ENCODE measurements around the gene MOCS3. TPM values are rescaled to one million over a fixed set of nuclear protein-coding genes. Genes with fewer than 3 reads are reported as not detected.

Gene MOCS3
- total RNA-seq, 1 donor from 2014 or later: 5.6 TPM

GRCh38 chr20:50968289-50968688, 9.7 kb downstream of the MOCS3 start:
- H3K27me3 ChIP-seq: peaks cover 3% of the 10 kb centered on the region
- Mint-ChIP-seq H3K27me3 (ENCODE audit: insufficient read depth, low read depth) (peaks cover 15% of the 10 kb centered on the region), H3K27ac (peak overlapping the region; percentile 40), H3K4me1 (peaks cover 28% of the 10 kb centered on the region), H3K4me3 (peak overlapping the region; percentile 33), H3K9me3 (no peaks in the 10 kb centered on the region), H3K36me3 (no peaks in the 10 kb centered on the region)
- no peaks in the 10 kb centered on the region for H3K9me3 ChIP-seq (ENCODE audit: low read depth)
- peak overlapping the region; percentile 39 for H3K27ac ChIP-seq
- peaks cover 25% of the 10 kb centered on the region for H3F3A ChIP-seq (ENCODE audit: low read depth)
- H4K20me1 ChIP-seq (ENCODE audit: low read depth): no peaks in the 10 kb centered on the region
- no peak overlapping the region for H2AFZ ChIP-seq (replicated peaks)
- H3K79me2 ChIP-seq (ENCODE audit: low read depth): no peaks in the 10 kb centered on the region
- no peaks in the 10 kb centered on the region for H3K36me3 ChIP-seq
- TF ChIP-seq EZH2 (IDR thresholded peaks at IDR 0.05): no peak
- no peak for TF ChIP-seq CTCF (IDR thresholded peaks at IDR 0.05)
- TF ChIP-seq EZH2phosphoT487 (IDR thresholded peaks at IDR 0.05): no peak
- H3K9ac ChIP-seq: no peak overlapping the region
- peak; percentile 24 for DNase-seq (ENCODE audit: low spot score)
- H3K4me3 ChIP-seq: peak overlapping the region; percentile 29
- peak overlapping the region; percentile 73 for H3K4me2 ChIP-seq
- peaks cover 29% of the 10 kb centered on the region for H3K4me1 ChIP-seq

GRCh38 chr20:50969435-50969834, 10.8 kb downstream of the MOCS3 start:
- Mint-ChIP-seq H3K27ac (no peak overlapping the region), H3K27me3 (ENCODE audit: insufficient read depth, low read depth) (peaks cover 15% of the 10 kb centered on the region), H3K4me1 (peaks cover 28% of the 10 kb centered on the region), H3K9me3 (no peaks in the 10 kb centered on the region), H3K4me3 (no peak overlapping the region), H3K36me3 (no peaks in the 10 kb centered on the region)
- peaks cover 25% of the 10 kb centered on the region for H3F3A ChIP-seq (ENCODE audit: low read depth)
- H2AFZ ChIP-seq (replicated peaks): no peak overlapping the region
- H3K36me3 ChIP-seq: no peaks in the 10 kb centered on the region
- no peaks in the 10 kb centered on the region for H3K79me2 ChIP-seq (ENCODE audit: low read depth)
- H3K4me1 ChIP-seq: peaks cover 29% of the 10 kb centered on the region
- DNase-seq (ENCODE audit: low spot score): no peak
- H3K9ac ChIP-seq: no peak overlapping the region
- H3K4me3 ChIP-seq: no peak overlapping the region
- no peaks in the 10 kb centered on the region for H4K20me1 ChIP-seq (ENCODE audit: low read depth)
- no peak overlapping the region for H3K4me2 ChIP-seq
- H3K9me3 ChIP-seq (ENCODE audit: low read depth): no peaks in the 10 kb centered on the region
- H3K27ac ChIP-seq: no peak overlapping the region
- H3K27me3 ChIP-seq: peaks cover 3% of the 10 kb centered on the region
- TF ChIP-seq EZH2phosphoT487 (IDR thresholded peaks at IDR 0.05) (no peak), CTCF (IDR thresholded peaks at IDR 0.05) (no peak), EZH2 (IDR thresholded peaks at IDR 0.05) (no peak)

DNA sequence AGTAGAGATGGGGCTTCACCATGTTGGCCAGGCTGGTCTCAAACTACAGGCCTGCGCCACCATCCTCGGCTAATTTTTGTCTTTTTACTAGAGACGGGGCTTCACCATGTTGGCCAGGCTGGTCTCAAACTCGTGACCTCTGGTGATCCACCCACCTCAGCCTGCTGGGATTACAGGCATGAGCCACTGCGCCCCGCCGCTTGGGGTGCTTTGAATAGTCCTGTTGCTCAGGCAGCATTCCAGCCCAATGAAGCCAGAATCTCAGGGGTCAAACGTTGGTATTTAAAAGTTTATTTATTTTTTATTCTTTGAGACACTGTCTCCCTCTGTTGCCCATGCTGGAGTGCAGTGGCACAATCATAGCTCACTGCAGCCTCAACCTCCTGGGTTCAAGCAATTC, 11.3 kb downstream of the MOCS3 start:
- Histone ChIP-seq H3K27ac (no peak overlapping the region), H3K4me1 (peaks cover 29% of the 10 kb centered on the region), H3K9me3 (ENCODE audit: low read depth) (no peaks in the 10 kb centered on the region), H3K4me3 (no peak overlapping the region), H3K4me2 (no peak overlapping the region), H3K36me3 (no peaks in the 10 kb centered on the region), H3K79me2 (ENCODE audit: low read depth) (no peaks in the 10 kb centered on the region), H2AFZ (replicated peaks) (no peak overlapping the region), H4K20me1 (ENCODE audit: low read depth) (no peaks in the 10 kb centered on the region), H3K27me3 (peaks cover 3% of the 10 kb centered on the region), H3K9ac (no peak overlapping the region), H3F3A (ENCODE audit: low read depth) (peaks cover 25% of the 10 kb centered on the region)
- no peaks in the 10 kb centered on the region for H3K36me3 Mint-ChIP-seq
- no peak overlapping the region for H3K27ac Mint-ChIP-seq
- DNase-seq (ENCODE audit: low spot score): no peak
- peaks cover 15% of the 10 kb centered on the region for H3K27me3 Mint-ChIP-seq (ENCODE audit: insufficient read depth, low read depth)
- TF ChIP-seq CTCF (IDR thresholded peaks at IDR 0.05): no peak
- TF ChIP-seq EZH2 (IDR thresholded peaks at IDR 0.05): no peak
- TF ChIP-seq EZH2phosphoT487 (IDR thresholded peaks at IDR 0.05): no peak
- peak overlapping the region; percentile 53 for H3K4me3 Mint-ChIP-seq
- H3K4me1 Mint-ChIP-seq: peaks cover 28% of the 10 kb centered on the region
- H3K9me3 Mint-ChIP-seq: peaks cover 4% of the 10 kb centered on the region

Measured in neural progenitor cell (in vitro differentiated cells).